ENCODE measurements around the gene CNTNAP2.

Gene CNTNAP2

GRCh38 chr7:147188467-147188866 lies 1071.9 kb downstream of the CNTNAP2 start:
- Histone ChIP-seq H3K9me3 (ENCODE audit: control insufficient read depth, low read depth, low read length) (no peaks in the 10 kb centered on the region), H3K36me3 (ENCODE audit: control insufficient read depth, low read depth, low read length) (no peaks in the 10 kb centered on the region), H3K9ac (ENCODE audit: low read length) (no peak overlapping the region), H3K27ac (ENCODE audit: low read length) (no peak overlapping the region), H3K4me3 (ENCODE audit: low read length) (no peak overlapping the region), H3K4me1 (ENCODE audit: control insufficient read depth, low read depth, low read length) (peaks cover 9% of the 10 kb centered on the region), H3K27me3 (ENCODE audit: control insufficient read depth, insufficient read depth, low read length) (no peaks in the 10 kb centered on the region)

- H3K27me3 ChIP-seq (ENCODE audit: control insufficient read depth, insufficient read depth, low read length): no peaks in the 10 kb centered on the region
- H3K4me1 ChIP-seq (ENCODE audit: control insufficient read depth, low read depth, low read length): peaks cover 11% of the 10 kb centered on the region
- H3K9ac ChIP-seq (ENCODE audit: low read length): no peak overlapping the region
- no peak overlapping the region for H3K4me3 ChIP-seq (ENCODE audit: low read length)
- H3K27ac ChIP-seq (ENCODE audit: low read length): no peak overlapping the region
- no peaks in the 10 kb centered on the region for H3K9me3 ChIP-seq (ENCODE audit: control insufficient read depth, low read depth, low read length)
- no peaks in the 10 kb centered on the region for H3K36me3 ChIP-seq (ENCODE audit: control insufficient read depth, low read depth, low read length)
Measured at GRCh38 chr7:147193476-147193875, 1076.9 kb downstream of the CNTNAP2 start.

GRCh38 chr7:147196481-147196880 lies 1079.9 kb downstream of the CNTNAP2 start:
- H3K9me3 ChIP-seq (ENCODE audit: control insufficient read depth, low read depth, low read length): no peaks in the 10 kb centered on the region
- no peak overlapping the region for H3K4me3 ChIP-seq (ENCODE audit: low read length)
- no peak overlapping the region for H3K9ac ChIP-seq (ENCODE audit: low read length)
- no peaks in the 10 kb centered on the region for H3K36me3 ChIP-seq (ENCODE audit: control insufficient read depth, low read depth, low read length)
- H3K4me1 ChIP-seq (ENCODE audit: control insufficient read depth, low read depth, low read length): peaks cover 11% of the 10 kb centered on the region
- H3K27ac ChIP-seq (ENCODE audit: low read length): no peak overlapping the region
- H3K27me3 ChIP-seq (ENCODE audit: control insufficient read depth, insufficient read depth, low read length): no peaks in the 10 kb centered on the region

- no peak overlapping the region for H3K4me3 ChIP-seq (ENCODE audit: low read length)
- H3K9me3 ChIP-seq (ENCODE audit: control insufficient read depth, low read depth, low read length): no peaks in the 10 kb centered on the region
- no peaks in the 10 kb centered on the region for H3K27me3 ChIP-seq (ENCODE audit: control insufficient read depth, insufficient read depth, low read length)
- H3K4me1 ChIP-seq (ENCODE audit: control insufficient read depth, low read depth, low read length): peaks cover 11% of the 10 kb centered on the region
- no peak overlapping the region for H3K27ac ChIP-seq (ENCODE audit: low read length)
- H3K9ac ChIP-seq (ENCODE audit: low read length): no peak overlapping the region
- H3K36me3 ChIP-seq (ENCODE audit: control insufficient read depth, low read depth, low read length): no peaks in the 10 kb centered on the region
Measured at GRCh38 chr7:147197006-147197405, 1080.4 kb downstream of the CNTNAP2 start.

- Histone ChIP-seq H3K9me3 (ENCODE audit: control insufficient read depth, low read depth, low read length) (no peaks in the 10 kb centered on the region), H3K27ac (ENCODE audit: low read length) (no peak overlapping the region), H3K36me3 (ENCODE audit: control insufficient read depth, low read depth, low read length) (no peaks in the 10 kb centered on the region), H3K4me3 (ENCODE audit: low read length) (no peak overlapping the region), H3K9ac (ENCODE audit: low read length) (no peak overlapping the region), H3K27me3 (ENCODE audit: control insufficient read depth, insufficient read depth, low read length) (no peaks in the 10 kb centered on the region), H3K4me1 (ENCODE audit: control insufficient read depth, low read depth, low read length) (no peaks in the 10 kb centered on the region)
Measured at GRCh38 chr7:147199868-147200267, 1083.3 kb downstream of the CNTNAP2 start.

GRCh38 chr7:147207988-147208387 lies 1091.4 kb downstream of the CNTNAP2 start:
- Histone ChIP-seq H3K4me1 (ENCODE audit: control insufficient read depth, low read depth, low read length) (peaks cover 5% of the 10 kb centered on the region), H3K27ac (ENCODE audit: low read length) (no peak overlapping the region), H3K27me3 (ENCODE audit: control insufficient read depth, insufficient read depth, low read length) (no peaks in the 10 kb centered on the region), H3K9me3 (ENCODE audit: control insufficient read depth, low read depth, low read length) (no peaks in the 10 kb centered on the region), H3K4me3 (ENCODE audit: low read length) (no peak overlapping the region), H3K36me3 (ENCODE audit: control insufficient read depth, low read depth, low read length) (no peaks in the 10 kb centered on the region), H3K9ac (ENCODE audit: low read length) (no peak overlapping the region)

GRCh38 chr7:147231275-147231674 lies 1114.7 kb downstream of the CNTNAP2 start:
- Histone ChIP-seq H3K9ac (ENCODE audit: low read length) (no peak overlapping the region), H3K4me3 (ENCODE audit: low read length) (no peak overlapping the region), H3K27me3 (ENCODE audit: control insufficient read depth, insufficient read depth, low read length) (no peaks in the 10 kb centered on the region), H3K36me3 (ENCODE audit: control insufficient read depth, low read depth, low read length) (no peaks in the 10 kb centered on the region), H3K27ac (ENCODE audit: low read length) (no peak overlapping the region), H3K9me3 (ENCODE audit: control insufficient read depth, low read depth, low read length) (no peaks in the 10 kb centered on the region), H3K4me1 (ENCODE audit: control insufficient read depth, low read depth, low read length) (no peaks in the 10 kb centered on the region)

GRCh38 chr7:147235645-147236382 lies 1119.2 kb downstream of the CNTNAP2 start:
- Histone ChIP-seq H3K4me3 (ENCODE audit: low read length) (no peak overlapping the region), H3K36me3 (ENCODE audit: control insufficient read depth, low read depth, low read length) (no peaks in the 10 kb centered on the region), H3K9me3 (ENCODE audit: control insufficient read depth, low read depth, low read length) (no peaks in the 10 kb centered on the region), H3K4me1 (ENCODE audit: control insufficient read depth, low read depth, low read length) (no peaks in the 10 kb centered on the region), H3K27ac (ENCODE audit: low read length) (no peak overlapping the region), H3K9ac (ENCODE audit: low read length) (no peak overlapping the region), H3K27me3 (ENCODE audit: control insufficient read depth, insufficient read depth, low read length) (no peaks in the 10 kb centered on the region)

GRCh38 chr7:147240468-147240867 lies 1123.9 kb downstream of the CNTNAP2 start:
- Histone ChIP-seq H3K9ac (ENCODE audit: low read length) (no peak overlapping the region), H3K4me3 (ENCODE audit: low read length) (no peak overlapping the region), H3K36me3 (ENCODE audit: control insufficient read depth, low read depth, low read length) (no peaks in the 10 kb centered on the region), H3K27me3 (ENCODE audit: control insufficient read depth, insufficient read depth, low read length) (no peaks in the 10 kb centered on the region), H3K9me3 (ENCODE audit: control insufficient read depth, low read depth, low read length) (no peaks in the 10 kb centered on the region), H3K27ac (ENCODE audit: low read length) (no peak overlapping the region), H3K4me1 (ENCODE audit: control insufficient read depth, low read depth, low read length) (no peaks in the 10 kb centered on the region)

- Histone ChIP-seq H3K4me3 (ENCODE audit: low read length) (no peak overlapping the region), H3K36me3 (ENCODE audit: control insufficient read depth, low read depth, low read length) (no peaks in the 10 kb centered on the region), H3K4me1 (ENCODE audit: control insufficient read depth, low read depth, low read length) (peaks cover 3% of the 10 kb centered on the region), H3K27ac (ENCODE audit: low read length) (no peak overlapping the region), H3K9me3 (ENCODE audit: control insufficient read depth, low read depth, low read length) (no peaks in the 10 kb centered on the region), H3K27me3 (ENCODE audit: control insufficient read depth, insufficient read depth, low read length) (no peaks in the 10 kb centered on the region), H3K9ac (ENCODE audit: low read length) (no peak overlapping the region)
Measured at GRCh38 chr7:147245274-147245673, 1128.7 kb downstream of the CNTNAP2 start.

- H3K9ac ChIP-seq (ENCODE audit: low read length): no peak overlapping the region
- peaks cover 3% of the 10 kb centered on the region for H3K4me1 ChIP-seq (ENCODE audit: control insufficient read depth, low read depth, low read length)
- no peaks in the 10 kb centered on the region for H3K27me3 ChIP-seq (ENCODE audit: control insufficient read depth, insufficient read depth, low read length)
- no peak overlapping the region for H3K27ac ChIP-seq (ENCODE audit: low read length)
- no peaks in the 10 kb centered on the region for H3K36me3 ChIP-seq (ENCODE audit: control insufficient read depth, low read depth, low read length)
- H3K4me3 ChIP-seq (ENCODE audit: low read length): no peak overlapping the region
- H3K9me3 ChIP-seq (ENCODE audit: control insufficient read depth, low read depth, low read length): no peaks in the 10 kb centered on the region
Measured at GRCh38 chr7:147249956-147250355, 1133.4 kb downstream of the CNTNAP2 start.

- no peaks in the 10 kb centered on the region for H3K9me3 ChIP-seq (ENCODE audit: control insufficient read depth, low read depth, low read length)
- no peaks in the 10 kb centered on the region for H3K27me3 ChIP-seq (ENCODE audit: control insufficient read depth, insufficient read depth, low read length)
- H3K4me1 ChIP-seq (ENCODE audit: control insufficient read depth, low read depth, low read length): peaks cover 3% of the 10 kb centered on the region
- no peak overlapping the region for H3K9ac ChIP-seq (ENCODE audit: low read length)
- H3K27ac ChIP-seq (ENCODE audit: low read length): no peak overlapping the region
- H3K36me3 ChIP-seq (ENCODE audit: control insufficient read depth, low read depth, low read length): no peaks in the 10 kb centered on the region
- no peak overlapping the region for H3K4me3 ChIP-seq (ENCODE audit: low read length)
Measured at GRCh38 chr7:147251751-147252325, 1135.2 kb downstream of the CNTNAP2 start.
